AG09309 (cell line): ENCODE measurements around the gene HYCC1.

ENCODE experiments used
- DNase-seq: peaks from one replicate; pipeline ENCODE4 v3.0.0-alpha.2; 2010; ENCODE audit warnings: low read depth
- H3K4me3 ChIP-seq: 2 replicates; pipeline ENCODE4 v1.5.1; 2011; ENCODE audit warnings: mild to moderate bottlenecking, low read depth, low read length, moderate library complexity; ENCODE audit not compliant: control insufficient read depth
- TF ChIP-seq, protein P1 (sequence below): IDR thresholded peaks from 2 replicates; pipeline ENCODE4 v1.5.1; 2011; ENCODE audit warnings: mild to moderate bottlenecking, low read depth, low read length, inconsistent platforms; ENCODE audit not compliant: insufficient read depth, control insufficient read depth; ENCODE audit errors: missing control alignments

Gene HYCC1

DNA sequence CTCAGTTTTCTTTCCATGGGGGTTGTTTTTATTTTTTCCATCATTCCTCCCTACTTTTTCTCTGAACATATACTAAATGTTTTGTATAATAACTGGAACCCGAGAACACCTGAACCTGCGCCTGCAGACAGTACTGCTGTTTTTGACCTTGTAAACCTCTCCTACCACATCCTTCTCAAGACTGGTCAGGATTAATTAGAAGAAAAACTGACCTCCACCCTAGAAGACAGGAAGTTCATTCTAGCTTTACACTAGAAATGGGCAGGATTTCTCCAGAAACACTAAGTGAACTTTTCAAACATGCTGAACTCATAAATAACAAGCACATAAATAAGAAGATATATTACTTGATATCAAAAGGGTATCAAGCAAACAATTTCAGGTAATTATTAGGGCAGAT, 751 bp upstream of the HYCC1 start:
- no peak for DNase-seq
- TF ChIP-seq, protein P1, sequence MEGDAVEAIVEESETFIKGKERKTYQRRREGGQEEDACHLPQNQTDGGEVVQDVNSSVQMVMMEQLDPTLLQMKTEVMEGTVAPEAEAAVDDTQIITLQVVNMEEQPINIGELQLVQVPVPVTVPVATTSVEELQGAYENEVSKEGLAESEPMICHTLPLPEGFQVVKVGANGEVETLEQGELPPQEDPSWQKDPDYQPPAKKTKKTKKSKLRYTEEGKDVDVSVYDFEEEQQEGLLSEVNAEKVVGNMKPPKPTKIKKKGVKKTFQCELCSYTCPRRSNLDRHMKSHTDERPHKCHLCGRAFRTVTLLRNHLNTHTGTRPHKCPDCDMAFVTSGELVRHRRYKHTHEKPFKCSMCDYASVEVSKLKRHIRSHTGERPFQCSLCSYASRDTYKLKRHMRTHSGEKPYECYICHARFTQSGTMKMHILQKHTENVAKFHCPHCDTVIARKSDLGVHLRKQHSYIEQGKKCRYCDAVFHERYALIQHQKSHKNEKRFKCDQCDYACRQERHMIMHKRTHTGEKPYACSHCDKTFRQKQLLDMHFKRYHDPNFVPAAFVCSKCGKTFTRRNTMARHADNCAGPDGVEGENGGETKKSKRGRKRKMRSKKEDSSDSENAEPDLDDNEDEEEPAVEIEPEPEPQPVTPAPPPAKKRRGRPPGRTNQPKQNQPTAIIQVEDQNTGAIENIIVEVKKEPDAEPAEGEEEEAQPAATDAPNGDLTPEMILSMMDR: no peak
- no peak overlapping the region for H3K4me3 ChIP-seq

DNA sequence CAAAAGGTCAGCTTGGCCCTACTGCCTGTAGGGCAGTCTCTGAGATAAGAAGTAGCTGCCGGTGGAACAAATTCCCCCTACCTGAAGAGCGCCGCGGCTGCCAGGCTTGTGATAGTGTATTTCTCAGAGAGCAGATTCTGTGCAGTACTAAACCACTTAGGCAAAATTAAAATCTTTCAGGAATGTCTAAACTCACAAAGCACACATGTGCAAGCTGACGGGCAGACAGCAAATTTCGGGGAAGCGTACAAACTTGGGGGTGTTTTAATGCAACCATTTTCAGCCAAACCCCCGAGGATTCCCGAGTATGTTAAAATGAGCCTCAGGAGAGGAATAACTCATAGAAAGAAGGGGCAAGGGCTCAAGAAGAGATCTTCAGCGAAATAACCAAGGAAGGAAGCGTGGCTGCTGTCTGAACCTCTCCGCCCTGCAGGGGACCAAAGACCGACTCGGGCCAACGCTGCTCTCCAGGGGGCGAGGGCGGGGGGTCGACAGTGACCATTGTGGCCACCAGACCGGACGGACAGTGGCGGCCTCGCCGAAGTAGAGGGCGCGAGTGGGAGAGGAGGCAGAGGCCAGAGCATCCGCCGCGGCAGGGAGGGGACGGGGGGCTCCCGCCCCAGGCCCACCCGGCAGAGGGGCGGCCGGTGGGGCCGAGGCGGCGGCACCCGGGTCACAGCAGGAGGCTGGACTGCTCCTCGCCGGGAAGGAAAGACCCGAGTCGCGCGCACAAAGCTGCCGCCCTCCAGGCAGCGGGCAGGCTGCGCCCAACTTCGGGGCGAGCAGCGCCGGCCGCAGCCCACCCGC, 819 bp downstream of the HYCC1 start:
- TF ChIP-seq, protein P1: peak; percentile 4
- H3K4me3 ChIP-seq: peak overlapping the region; percentile 64
- no peak for DNase-seq

DNA sequence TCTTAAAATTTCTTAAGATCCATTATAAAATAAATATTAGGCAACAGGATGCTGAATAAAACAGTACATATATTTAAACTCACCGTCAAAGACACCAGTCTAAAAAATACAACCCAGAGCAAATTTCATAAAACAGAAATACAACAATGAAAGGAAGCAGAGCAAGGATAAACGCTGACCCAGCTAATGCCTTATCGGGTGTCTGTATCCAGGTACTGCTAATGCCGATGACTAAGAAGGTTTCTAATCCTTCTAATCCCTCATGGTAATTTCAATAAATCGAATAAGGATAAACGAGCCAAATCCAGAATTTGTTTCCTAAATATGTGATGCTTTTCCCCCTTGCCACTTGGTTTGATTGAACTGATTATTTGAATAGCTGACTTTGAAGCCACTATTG, 1.7 kb downstream of the HYCC1 start:
- no peak for DNase-seq
- TF ChIP-seq, protein P1: no peak
- H3K4me3 ChIP-seq: peak overlapping the region; percentile 64

DNA sequence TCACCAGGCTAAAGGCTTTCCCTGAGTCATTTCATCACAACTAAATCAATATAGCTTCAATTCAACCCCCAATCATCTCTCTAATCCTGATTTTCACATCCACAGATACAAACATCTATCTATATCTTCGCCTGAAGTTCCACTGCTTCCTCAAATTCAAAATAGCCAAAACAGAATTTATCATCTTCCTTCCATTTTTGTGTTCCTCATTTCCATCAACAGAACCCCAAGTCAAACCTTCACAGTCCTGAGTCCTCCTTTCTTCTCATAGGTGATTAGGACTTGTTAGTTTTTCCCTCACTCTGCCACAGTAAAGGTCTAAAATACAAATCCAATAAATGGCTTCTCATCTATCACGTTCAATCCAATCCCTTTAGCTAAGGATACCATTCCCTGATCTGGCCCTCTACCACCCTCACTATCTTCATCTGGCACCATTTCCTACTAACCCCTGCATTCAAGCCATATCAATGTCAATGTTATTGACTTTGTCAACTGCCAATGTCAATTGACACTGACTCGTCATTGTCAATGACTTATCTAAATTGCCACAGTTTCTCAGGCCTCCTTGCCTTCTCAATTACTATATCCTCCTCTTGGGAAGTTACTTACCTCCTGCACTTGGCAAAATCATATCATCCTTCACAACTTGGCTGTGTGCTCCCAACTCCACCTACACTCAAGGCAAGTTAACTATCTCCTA, 2.6 kb downstream of the HYCC1 start:
- DNase-seq: no peak
- TF ChIP-seq, protein P1: no peak
- peak overlapping the region; percentile 21 for H3K4me3 ChIP-seq

DNA sequence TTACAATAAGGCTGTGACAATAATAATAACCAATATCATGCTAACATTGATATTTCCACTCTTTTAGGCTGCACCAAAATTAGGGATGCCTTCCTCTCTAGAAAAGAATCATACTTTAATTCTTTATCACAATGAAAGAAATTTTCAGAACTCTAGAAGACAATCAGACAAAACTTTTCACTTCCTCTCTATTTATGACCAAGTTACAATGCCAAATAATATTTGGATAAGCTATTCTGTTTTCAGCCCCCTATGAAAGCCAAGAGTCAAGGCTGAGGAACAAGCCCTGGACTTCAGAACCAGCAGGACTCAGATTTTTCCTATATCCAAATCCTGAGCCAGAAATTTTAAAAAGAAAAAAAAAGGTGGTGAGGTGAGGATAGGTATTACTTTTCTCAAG, 4.6 kb downstream of the HYCC1 start:
- no peak for DNase-seq
- TF ChIP-seq, protein P1: no peak
- H3K4me3 ChIP-seq: no peak overlapping the region

DNA sequence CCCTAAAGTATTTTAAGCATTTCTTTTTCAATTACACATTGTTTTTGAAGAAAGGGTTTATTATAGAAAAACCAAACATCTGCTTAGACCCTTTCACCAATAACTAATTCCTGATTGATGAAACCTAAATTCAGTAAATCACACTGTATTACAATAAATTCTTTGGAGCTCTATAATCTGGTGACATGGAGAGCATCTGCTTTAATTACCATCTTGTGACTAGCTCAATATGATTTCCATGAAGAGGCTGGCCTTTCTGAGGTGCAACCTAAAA, 9.7 kb downstream of the HYCC1 start:
- H3K4me3 ChIP-seq: no peak overlapping the region
- TF ChIP-seq, protein P1: no peak
- DNase-seq: no peak
